Astrocyte of the hippocampus (primary cell): ENCODE data around the gene SUGCT.
"Not testable (repeated sequence)": the region's sequence is repeated elsewhere in the genome, so short reads cannot be mapped to it uniquely, and the experiment has no call there.

Experiments used
- DNase-seq: peaks from one replicate; pipeline ENCODE4 v3.0.0; 2011; ENCODE audit warnings: low read depth, low spot score

The SUGCT gene

GRCh38 chr7:40134428-40135316 is at the start of gene SUGCT, which contains the start of gene MPLKIP:
SUGCT (plus strand) TSS chr7:40135005.
MPLKIP (minus strand) TSS chr7:40134622; CDS start chr7:40134567, 55 bp downstream.
- peak; percentile 96 for DNase-seq

DNA sequence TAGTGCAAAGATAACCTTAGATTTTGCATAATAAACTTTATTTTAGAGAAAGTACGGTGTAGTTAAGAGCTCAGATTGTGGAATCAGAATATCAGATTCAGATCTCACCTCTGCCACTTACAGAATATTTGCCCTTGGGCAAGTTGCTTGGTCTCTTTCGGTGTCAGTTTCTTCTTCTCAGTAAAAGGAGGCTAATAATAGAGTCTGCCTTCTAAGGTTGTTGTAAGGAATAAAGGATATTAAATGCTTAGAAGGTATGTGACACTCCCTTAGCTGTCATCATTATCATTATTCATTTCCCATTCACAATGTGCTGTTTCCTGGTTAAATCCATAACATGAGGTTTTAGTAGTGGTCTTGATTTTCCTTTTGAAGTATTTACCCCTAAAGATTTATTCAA is 42.6 kb upstream of the SUGCT start:
- DNase-seq: no peak

- no peak for DNase-seq
Observed at GRCh38 chr7:40093631-40094350, 41.0 kb upstream of the SUGCT start.

DNA sequence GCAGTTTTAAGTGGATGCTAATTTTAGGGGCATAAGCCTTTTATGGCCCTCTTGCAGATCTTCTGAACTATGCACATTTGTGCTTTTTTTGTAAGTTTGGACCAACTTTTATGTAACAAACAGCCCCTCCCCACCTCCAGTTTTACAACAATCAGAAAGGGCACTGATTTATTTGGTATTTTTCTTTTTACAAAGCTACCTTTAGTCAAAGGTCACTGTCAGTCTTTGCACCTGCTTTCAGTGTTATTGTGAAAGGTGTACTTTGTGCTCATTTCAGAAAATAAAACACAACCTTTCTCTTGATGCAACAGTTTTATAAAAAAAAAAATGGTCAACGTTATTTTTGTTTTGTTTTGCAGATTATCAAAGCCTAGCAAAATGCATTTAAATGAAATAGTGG is 39.6 kb upstream of the SUGCT start:
- DNase-seq: no peak

GRCh38 chr7:40095695-40096327 is 39.0 kb upstream of the SUGCT start:
- DNase-seq: no peak

GRCh38 chr7:40097728-40098127 is 37.1 kb upstream of the SUGCT start:
- DNase-seq: no peak

DNA sequence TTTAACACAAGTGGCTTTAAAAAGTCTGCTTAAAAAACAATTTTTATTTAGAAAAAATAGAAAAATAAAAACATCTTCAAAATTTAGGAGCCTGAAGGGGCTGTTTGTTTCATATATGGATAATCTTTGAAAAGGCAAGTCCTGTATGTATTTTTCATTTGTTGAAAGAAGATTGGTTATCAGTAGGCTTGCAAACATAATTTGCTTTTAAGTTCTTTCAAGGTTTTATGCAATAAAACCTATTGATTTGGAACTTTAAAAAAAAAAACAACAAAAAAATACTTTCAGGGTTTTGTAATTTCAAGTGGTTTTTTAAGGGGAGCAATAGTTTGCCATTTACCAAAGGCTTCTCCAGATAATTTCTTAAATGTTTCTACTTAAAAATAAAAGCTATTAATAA is 36.0 kb upstream of the SUGCT start:
- no peak for DNase-seq

DNA sequence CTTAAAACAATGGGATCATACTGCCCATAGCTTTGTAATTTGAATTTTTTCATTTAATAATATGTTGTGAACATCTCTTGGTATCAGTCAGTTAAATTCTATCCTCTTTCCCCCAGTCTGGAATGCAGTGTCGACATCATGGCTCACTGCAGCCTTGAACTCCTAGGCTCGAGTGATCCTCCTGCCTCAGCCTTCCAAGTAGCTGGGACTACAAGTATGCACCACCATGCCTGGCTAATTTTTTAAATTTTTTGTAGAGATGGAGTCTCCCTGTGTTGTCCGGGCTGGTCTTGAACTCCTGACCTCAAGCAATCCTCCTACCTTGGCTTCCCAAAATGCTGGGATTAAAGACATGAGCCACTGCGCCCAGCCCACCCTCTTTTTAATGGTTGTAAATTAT is 35.0 kb upstream of the SUGCT start:
- no peak for DNase-seq

DNA sequence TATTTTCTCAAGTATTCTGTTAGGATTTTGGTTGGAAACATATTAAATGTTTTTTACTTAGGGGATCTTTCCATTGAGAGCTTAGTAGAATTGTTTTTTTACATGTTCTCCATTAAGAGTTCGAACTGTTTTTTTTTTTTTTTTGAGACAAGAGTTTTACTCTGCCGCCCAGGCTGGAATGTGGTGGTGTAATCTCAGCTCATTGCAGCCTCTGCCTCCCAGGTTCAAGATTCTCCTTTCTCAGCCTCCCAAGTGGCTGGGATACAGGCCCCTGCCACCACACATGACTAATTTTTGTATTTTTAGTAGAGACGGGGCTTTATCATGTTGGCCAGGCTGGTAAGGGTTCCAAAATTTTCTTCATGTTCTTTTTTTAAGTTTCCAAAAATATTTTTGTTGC is 33.6 kb upstream of the SUGCT start:
- DNase-seq: no peak

- DNase-seq: no peak
Observed at GRCh38 chr7:40102897-40103296, 31.9 kb upstream of the SUGCT start.

DNA sequence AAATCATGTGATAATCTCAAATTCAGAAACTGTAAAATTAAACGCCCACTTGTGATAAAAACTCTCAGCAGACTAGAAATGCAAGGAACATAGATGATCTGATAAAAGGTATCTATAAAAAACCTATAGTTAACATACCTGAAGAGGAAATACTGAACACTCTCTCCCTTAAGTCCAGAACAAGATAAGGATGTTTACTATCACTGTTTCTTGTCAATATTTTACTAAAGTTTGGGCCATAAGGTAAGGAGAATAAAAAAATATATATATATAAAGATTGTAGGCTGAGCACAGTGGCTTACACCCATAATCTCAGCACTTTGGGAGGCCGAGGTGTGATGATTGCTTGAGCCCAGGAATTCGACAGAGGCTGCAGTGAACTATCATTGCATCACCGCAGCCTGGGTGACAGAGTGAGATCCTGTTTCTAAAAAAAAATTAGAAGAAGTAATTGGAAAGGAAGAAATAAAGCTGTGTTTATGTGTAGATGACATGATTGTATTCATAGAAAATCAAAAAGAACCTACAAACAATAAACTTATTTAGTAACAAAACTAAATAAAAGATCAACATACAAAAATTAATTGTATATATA is 28.8 kb upstream of the SUGCT start:
- DNase-seq: no peak

GRCh38 chr7:40115936-40116335 is 18.9 kb upstream of the SUGCT start:
- no peak for DNase-seq

GRCh38 chr7:40117199-40117598 is 17.6 kb upstream of the SUGCT start:
- DNase-seq: not testable (repeated sequence)

DNA sequence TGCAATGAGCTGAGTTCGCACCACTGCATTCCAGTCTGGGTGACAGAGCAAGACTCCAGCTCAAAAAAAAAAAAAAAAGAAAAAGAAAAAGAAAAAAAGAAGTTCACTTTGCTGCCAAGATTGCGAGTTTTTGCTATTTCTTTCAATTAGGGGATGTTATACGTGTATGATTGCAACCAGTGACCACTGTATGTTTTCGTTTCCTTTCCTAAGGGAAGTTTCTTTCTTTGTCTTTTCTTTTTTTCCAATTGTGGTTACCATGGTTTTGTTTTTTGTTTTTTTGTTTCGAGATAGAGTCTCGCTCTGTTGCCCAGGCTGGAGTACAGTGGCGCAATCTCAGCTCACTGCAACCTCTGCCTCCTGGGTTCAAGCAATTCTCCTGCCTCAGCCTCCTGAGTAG is 16.6 kb upstream of the SUGCT start:
- not testable (repeated sequence) for DNase-seq

GRCh38 chr7:40120020-40120419 is 14.8 kb upstream of the SUGCT start:
- no peak for DNase-seq

DNA sequence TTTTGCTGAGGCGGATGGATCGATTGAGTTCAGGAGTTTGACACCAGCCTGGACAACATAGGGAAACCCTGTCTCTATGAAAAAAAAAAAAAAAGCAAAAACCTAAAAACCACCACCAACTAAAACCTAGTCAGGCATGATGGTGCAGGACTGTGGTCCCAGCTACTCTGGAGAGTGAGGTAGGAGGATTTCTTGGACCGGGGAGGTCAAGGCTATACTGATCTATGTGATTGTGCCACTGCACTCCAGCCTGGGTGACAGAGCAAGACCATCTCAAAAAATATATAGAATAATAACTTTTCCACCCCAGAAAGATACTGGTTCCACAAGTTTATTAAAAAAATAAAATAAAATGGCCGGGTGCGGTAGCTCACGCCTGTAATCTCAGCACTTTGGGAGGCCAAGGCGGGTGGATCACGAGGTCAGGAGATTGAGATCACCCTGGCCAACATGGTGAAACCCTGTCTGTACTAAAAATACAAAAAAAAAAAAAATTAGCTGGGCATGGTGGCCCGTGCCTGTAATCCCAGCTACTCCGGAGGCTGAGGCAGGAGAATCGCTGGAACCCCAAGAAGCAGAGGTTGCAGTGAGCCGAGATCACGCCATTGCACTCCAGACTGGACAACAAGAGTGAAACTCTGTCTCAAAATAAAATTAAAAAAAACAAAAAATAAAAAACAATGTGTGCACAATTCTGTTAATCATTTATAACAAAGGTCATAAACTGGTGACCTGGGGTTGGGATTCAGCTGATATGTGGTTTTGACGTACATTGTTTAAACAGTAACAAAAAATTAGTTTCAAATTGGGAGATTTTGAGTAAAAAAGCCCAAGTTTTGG is 12.5 kb upstream of the SUGCT start:
- DNase-seq: not testable (repeated sequence)

DNA sequence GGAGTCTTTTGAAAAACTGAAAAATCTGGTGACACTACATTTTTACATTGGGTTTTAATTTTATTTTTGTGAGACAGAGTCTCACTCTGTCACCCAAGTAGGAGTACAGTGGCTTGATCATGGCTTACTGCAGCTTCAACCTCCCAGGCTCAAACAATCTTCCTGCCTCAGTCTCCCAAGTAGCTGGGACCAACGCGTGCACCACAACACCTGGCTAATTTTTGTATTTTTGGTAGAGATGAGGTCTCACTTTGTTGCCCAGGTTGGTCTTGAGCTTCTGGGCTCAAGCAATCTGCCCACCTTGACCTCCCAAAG is 11.9 kb upstream of the SUGCT start:
- no peak for DNase-seq

DNA sequence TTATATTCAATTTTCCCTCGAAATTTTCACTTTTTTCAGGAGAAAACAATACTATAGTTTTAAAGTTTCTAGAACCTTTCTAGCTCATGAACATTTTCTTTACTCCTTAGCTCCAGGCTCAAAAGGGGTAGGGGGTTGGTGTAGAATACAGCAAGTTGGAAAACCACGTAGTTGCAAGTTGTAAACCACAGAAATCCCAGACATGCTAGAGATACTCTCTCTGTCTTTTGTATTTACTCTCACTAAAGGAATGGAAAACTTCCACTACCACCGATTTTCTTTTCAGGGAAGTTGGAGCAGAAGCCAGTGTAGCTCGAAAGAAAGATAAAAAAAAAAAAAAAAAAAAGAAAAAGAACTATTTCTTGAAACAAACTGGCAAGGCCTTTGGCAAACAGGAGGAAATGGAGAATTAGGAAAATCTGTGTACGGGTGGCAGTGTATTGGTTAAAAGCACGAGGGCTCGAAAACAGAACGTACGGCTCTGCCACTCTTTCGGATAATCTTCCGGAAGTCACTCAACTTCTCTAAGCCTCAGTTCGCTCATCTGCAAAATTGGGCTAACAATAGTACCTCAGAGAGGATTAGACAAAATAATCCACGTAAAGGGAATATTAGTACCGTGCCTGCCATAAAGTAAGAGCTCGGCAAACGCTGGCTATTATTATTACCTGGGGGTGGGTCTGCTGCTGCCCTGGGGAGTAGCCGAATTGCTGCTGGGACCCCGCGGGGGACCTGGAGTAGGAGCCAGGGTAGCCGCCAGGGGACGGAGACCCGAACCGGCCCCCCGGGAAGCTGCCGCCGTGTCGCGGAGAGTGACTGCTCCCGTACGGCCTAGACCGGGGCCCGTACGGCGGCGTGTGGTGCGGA is 1.0 kb upstream of the SUGCT start:
- DNase-seq: peak; percentile 60

- no peak for DNase-seq
Observed at GRCh38 chr7:40135317-40135610, 459 bp downstream of the SUGCT start.

DNA sequence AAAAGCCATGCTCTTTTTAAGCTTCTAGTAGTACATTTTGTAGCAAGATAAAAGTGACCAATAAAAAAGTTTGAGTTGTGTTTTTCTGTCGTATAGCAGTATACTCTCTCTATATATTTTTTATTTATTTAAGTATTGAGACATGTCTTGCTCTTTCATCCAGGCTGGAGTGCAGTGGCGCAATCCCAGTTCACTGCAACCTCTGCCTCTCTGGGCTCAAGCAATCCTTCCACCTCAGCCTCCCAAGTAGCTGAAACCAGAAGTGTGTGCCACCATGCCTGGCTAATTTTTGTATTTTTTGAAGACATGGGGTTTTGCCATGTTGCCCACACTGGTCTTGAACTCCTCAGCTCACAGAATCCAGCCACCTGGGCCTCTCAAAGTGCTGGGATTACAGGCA is 2.8 kb downstream of the SUGCT start:
- DNase-seq: no peak

GRCh38 chr7:40138973-40139372 is 4.2 kb downstream of the SUGCT start:
- no peak for DNase-seq
